Measurements from ENCODE around the gene ADIG. TPM values are rescaled to one million over a fixed set of nuclear protein-coding genes. Genes with fewer than 3 reads are reported as not detected.

Gene ADIG
- total and polyA plus RNA-seq, 2 of the 13 experiments (the other 11 are each of a cell fraction or from before 2014, with no cell fraction given), result 0.15 TPM; not detected in 1

DNA sequence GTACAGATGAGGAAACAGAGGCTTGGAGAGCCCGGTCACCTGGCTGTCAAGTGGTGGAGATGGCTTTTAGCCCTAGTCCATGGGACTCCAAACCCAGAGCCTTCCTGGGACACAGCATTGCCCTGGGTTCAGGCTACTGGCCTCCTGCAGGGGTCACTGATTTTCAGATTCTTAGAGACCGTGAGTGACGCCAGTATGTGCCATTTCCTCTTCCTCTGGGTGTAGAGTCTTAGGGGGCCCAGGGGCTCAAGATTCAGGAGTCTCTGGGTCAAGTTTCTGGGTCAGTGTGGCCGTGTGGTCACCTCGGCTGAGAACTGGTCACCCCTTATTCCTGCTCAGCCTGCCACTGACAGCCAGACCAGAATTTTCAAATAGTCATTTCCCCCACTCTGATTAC, 21.2 kb downstream of the ADIG start (continued):
- TF ChIP-seq, protein P1, sequence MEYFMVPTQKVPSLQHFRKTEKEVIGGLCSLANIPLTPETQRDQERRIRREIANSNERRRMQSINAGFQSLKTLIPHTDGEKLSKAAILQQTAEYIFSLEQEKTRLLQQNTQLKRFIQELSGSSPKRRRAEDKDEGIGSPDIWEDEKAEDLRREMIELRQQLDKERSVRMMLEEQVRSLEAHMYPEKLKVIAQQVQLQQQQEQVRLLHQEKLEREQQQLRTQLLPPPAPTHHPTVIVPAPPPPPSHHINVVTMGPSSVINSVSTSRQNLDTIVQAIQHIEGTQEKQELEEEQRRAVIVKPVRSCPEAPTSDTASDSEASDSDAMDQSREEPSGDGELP (IDR thresholded peaks at IDR 0.05; ENCODE audit: borderline replicate concordance, low read depth), result no peak
- TF ChIP-seq ERF (CRISPR knock-in tag; IDR thresholded peaks at IDR 0.05) (no peak), ZNF234 (CRISPR knock-in tag; conservative IDR thresholded peaks at IDR 0.05) (no peak), KAT2B (IDR thresholded peaks at IDR 0.05; ENCODE audit: borderline replicate concordance, low read depth, low read length) (no peak), TEAD3 (CRISPR knock-in tag; optimal IDR thresholded peaks at IDR 0.05; ENCODE audit: borderline replicate concordance) (no peak), NKX3-1 (CRISPR knock-in tag; IDR thresholded peaks at IDR 0.05) (0 out of 2 replicates have a peak, but pooled peaks have one; percentile 0), ZSCAN12 (CRISPR knock-in tag; IDR thresholded peaks at IDR 0.05) (no peak), ZNF224 (CRISPR knock-in tag; IDR thresholded peaks at IDR 0.05) (0 out of 2 replicates have a peak, but pooled peaks have one; percentile 27), ZNF251 (CRISPR knock-in tag; IDR thresholded peaks at IDR 0.05) (no peak), ZNF75D (CRISPR knock-in tag; IDR thresholded peaks at IDR 0.05; ENCODE audit: borderline replicate concordance) (no peak), ARNT (IDR thresholded peaks at IDR 0.05) (no peak), NR2F1 (CRISPR knock-in tag; IDR thresholded peaks at IDR 0.05) (no peak), CBX5 (CRISPR knock-in tag; IDR thresholded peaks at IDR 0.05; ENCODE audit: borderline replicate concordance) (no peak), ZNF354B (CRISPR knock-in tag; IDR thresholded peaks at IDR 0.05) (peak; percentile 23; the same call in 1 of the 2 replicates), ZNF660 (CRISPR knock-in tag; IDR thresholded peaks at IDR 0.05; ENCODE audit: borderline replicate concordance, low read depth) (no peak)
- TF ChIP-seq, protein P2, sequence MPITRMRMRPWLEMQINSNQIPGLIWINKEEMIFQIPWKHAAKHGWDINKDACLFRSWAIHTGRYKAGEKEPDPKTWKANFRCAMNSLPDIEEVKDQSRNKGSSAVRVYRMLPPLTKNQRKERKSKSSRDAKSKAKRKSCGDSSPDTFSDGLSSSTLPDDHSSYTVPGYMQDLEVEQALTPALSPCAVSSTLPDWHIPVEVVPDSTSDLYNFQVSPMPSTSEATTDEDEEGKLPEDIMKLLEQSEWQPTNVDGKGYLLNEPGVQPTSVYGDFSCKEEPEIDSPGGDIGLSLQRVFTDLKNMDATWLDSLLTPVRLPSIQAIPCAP (CRISPR knock-in tag; IDR thresholded peaks at IDR 0.05; ENCODE audit: low read depth), result no peak

Measured in HepG2 (cell line).